HUDEP-2 (cell line): ENCODE measurements around the gene GSTP1.
"Not testable (repeated sequence)": the region's sequence is repeated elsewhere in the genome, so short reads cannot be mapped to it uniquely, and the experiment has no call there.

Experiments used
- DNase-seq, 76 experiments: peaks; one replicate each; lab custom pipeline; 2025; ENCODE audit not compliant: unreplicated experiment in 76 of 76; lab: John Stamatoyannopoulos, UW

Gene GSTP1

GRCh38 chr11:67613313-67613959, 29.8 kb downstream of the GSTP1 start:
- no peak for DNase-seq

- DNase-seq: peak in 45 of 76 experiments; percentile 2 to 65 (median 31)
Measured at GRCh38 chr11:67613960-67614715, 30.5 kb downstream of the GSTP1 start.

GRCh38 chr11:67614730-67615714, 31.4 kb downstream of the GSTP1 start:
- peak in 44 of 76 experiments; percentile 3 to 61 (median 28) for DNase-seq

GRCh38 chr11:67615728-67616430, 32.3 kb downstream of the GSTP1 start:
- no peak for DNase-seq

GRCh38 chr11:67616431-67617242, 33.0 kb downstream of the GSTP1 start:
- DNase-seq: no peak

- DNase-seq: no peak
Measured at GRCh38 chr11:67617243-67617953, 33.8 kb downstream of the GSTP1 start.

- not testable (repeated sequence) for DNase-seq
Measured at GRCh38 chr11:67618901-67619659, 35.5 kb downstream of the GSTP1 start.

GRCh38 chr11:67619683-67620618, 36.3 kb downstream of the GSTP1 start:
- not testable (repeated sequence) for DNase-seq

GRCh38 chr11:67620621-67621020, 37.0 kb downstream of the GSTP1 start:
- not testable (repeated sequence) for DNase-seq

- not testable (repeated sequence) for DNase-seq
Measured at GRCh38 chr11:67621928-67622327, 38.3 kb downstream of the GSTP1 start.

GRCh38 chr11:67622905-67623304, 39.3 kb downstream of the GSTP1 start:
- not testable (repeated sequence) for DNase-seq

- not testable (repeated sequence) for DNase-seq
Measured at GRCh38 chr11:67623795-67624194, 40.2 kb downstream of the GSTP1 start.

GRCh38 chr11:67626131-67626833, 42.7 kb downstream of the GSTP1 start:
- not testable (repeated sequence) for DNase-seq

GRCh38 chr11:67626970-67627369, 43.4 kb downstream of the GSTP1 start:
- DNase-seq: no peak

- DNase-seq: no peak
Measured at GRCh38 chr11:67627441-67627811, 43.8 kb downstream of the GSTP1 start.

- DNase-seq: no peak
Measured at GRCh38 chr11:67627812-67628624, 44.4 kb downstream of the GSTP1 start.
